Astrocyte (in vitro differentiated cells and primary cell): ENCODE data around the gene CDKN1C.

ENCODE experiments used
- CTCF ChIP-seq: IDR thresholded peaks from 2 replicates; pipeline ENCODE4 v1.5.1; 2011; ENCODE audit warnings: low read depth, mild to moderate bottlenecking, inconsistent platforms, low read length, moderate library complexity; ENCODE audit not compliant: insufficient read depth
- EZH2 ChIP-seq: IDR thresholded peaks from 2 replicates; pipeline ENCODE4 v1.6.1; 2012; ENCODE audit warnings: mild to moderate bottlenecking, low read length, inconsistent platforms; ENCODE audit not compliant: insufficient read depth

- TF ChIP-seq CTCF (no peak), EZH2 (no peak)
Observed at GRCh38 chr11:2919837-2920236, 34.3 kb upstream of the CDKN1C start.
